Vagina (tissue), 2 donors: ENCODE data around the gene TMEM200C.

Experiments
- CTCF ChIP-seq, 3 experiments: fragments of 450-650 bp in 2 of 3; fragments of 200-600 bp in 1 of 3; sonication (generic) in 1 of 3; IDR thresholded peaks; one replicate each; pipeline ENCODE4 v1.5.1; 2017 to 2019; ENCODE audit warnings: antibody characterized with exemption in 3 of 3, mild to moderate bottlenecking in 2 of 3, moderate library complexity in 2 of 3
- POLR2A ChIP-seq, 2 donors: fragments of 450-650 bp; IDR thresholded peaks; one replicate each; pipeline ENCODE4 v1.6.1; 2017; ENCODE audit warnings: antibody characterized with exemption in 2 of 2, mild to moderate bottlenecking in 2 of 2, moderate library complexity in 2 of 2
- POLR2AphosphoS5 ChIP-seq, 2 donors: sonication (generic); formaldehyde crosslinking; IDR thresholded peaks; one replicate each; pipeline ENCODE4 v1.9.0; 2017; ENCODE audit warnings: antibody characterized with exemption in 2 of 2, mild to moderate bottlenecking in 2 of 2, low read depth in 1 of 2; ENCODE audit not compliant: insufficient read depth in 1 of 2

- no peak for TF ChIP-seq POLR2A (IDR thresholded peaks at IDR 0.05)
- TF ChIP-seq CTCF (IDR thresholded peaks at IDR 0.05) = no peak
- no peak for TF ChIP-seq POLR2AphosphoS5 (IDR thresholded peaks at IDR 0.05; ENCODE audit: insufficient read depth in 1 of 2, low read depth in 1 of 2)
Measured at GRCh38 chr18:5865521-5865920, 29.8 kb downstream of the TMEM200C start.
